ENCODE data around the gene P2RY2. TPM values are rescaled to one million over a fixed set of nuclear protein-coding genes. Genes with fewer than 3 reads are reported as not detected.

P2RY2 gene
- polyA plus RNA-seq, 1 donor from 2014 or later, result not detected

GRCh38 chr11:73245461-73245860, 27.4 kb downstream of the P2RY2 start:
- no peaks in the 10 kb centered on the region for H3K9me2 ChIP-seq (ENCODE audit: insufficient read depth, low read length)
- no peaks in the 10 kb centered on the region for H3F3A ChIP-seq (ENCODE audit: insufficient read depth, low read length, poor library complexity, severe bottlenecking)
- H2AFZ ChIP-seq (ENCODE audit: low read depth, low read length), result no peak overlapping the region
- no peak overlapping the region for H3K4me3 ChIP-seq (ENCODE audit: low read length)
- H3K79me2 ChIP-seq (replicated peaks; ENCODE audit: insufficient read depth, low read length), result no peaks in the 10 kb centered on the region
- H3K36me3 ChIP-seq (ENCODE audit: insufficient read depth, low read length), result no peaks in the 10 kb centered on the region
- no peak for TF ChIP-seq TAF1 (IDR thresholded peaks at IDR 0.05; ENCODE audit: low read depth)
- TF ChIP-seq REST (IDR thresholded peaks at IDR 0.05; ENCODE audit: borderline replicate concordance), result no peak
- no peak for TF ChIP-seq RAD21 (conservative IDR thresholded peaks at IDR 0.05)
- TF ChIP-seq, protein P1, sequence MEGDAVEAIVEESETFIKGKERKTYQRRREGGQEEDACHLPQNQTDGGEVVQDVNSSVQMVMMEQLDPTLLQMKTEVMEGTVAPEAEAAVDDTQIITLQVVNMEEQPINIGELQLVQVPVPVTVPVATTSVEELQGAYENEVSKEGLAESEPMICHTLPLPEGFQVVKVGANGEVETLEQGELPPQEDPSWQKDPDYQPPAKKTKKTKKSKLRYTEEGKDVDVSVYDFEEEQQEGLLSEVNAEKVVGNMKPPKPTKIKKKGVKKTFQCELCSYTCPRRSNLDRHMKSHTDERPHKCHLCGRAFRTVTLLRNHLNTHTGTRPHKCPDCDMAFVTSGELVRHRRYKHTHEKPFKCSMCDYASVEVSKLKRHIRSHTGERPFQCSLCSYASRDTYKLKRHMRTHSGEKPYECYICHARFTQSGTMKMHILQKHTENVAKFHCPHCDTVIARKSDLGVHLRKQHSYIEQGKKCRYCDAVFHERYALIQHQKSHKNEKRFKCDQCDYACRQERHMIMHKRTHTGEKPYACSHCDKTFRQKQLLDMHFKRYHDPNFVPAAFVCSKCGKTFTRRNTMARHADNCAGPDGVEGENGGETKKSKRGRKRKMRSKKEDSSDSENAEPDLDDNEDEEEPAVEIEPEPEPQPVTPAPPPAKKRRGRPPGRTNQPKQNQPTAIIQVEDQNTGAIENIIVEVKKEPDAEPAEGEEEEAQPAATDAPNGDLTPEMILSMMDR (IDR thresholded peaks at IDR 0.05; ENCODE audit: poor library complexity, severe bottlenecking), result no peak
- no peak for TF ChIP-seq SMC3 (conservative IDR thresholded peaks at IDR 0.05; ENCODE audit: poor library complexity)
- no peak for TF ChIP-seq EP300 (conservative IDR thresholded peaks at IDR 0.05; ENCODE audit: poor library complexity, severe bottlenecking)
- TF ChIP-seq EZH2 (IDR thresholded peaks at IDR 0.05; ENCODE audit: borderline replicate concordance, insufficient read depth, low read length, poor library complexity, severe bottlenecking), result no peak
- TF ChIP-seq MXI1 (conservative IDR thresholded peaks at IDR 0.05; ENCODE audit: poor library complexity, severe bottlenecking), result no peak
- TF ChIP-seq POLR2AphosphoS5 (IDR thresholded peaks at IDR 0.05), result no peak
- H3K4me2 ChIP-seq (ENCODE audit: low read length), result no peak overlapping the region
- H4K20me1 ChIP-seq (ENCODE audit: insufficient read depth), result no peaks in the 10 kb centered on the region
- H3K9ac ChIP-seq (ENCODE audit: low read length), result no peak overlapping the region
- H3K27ac ChIP-seq (ENCODE audit: low read length), result no peak overlapping the region
- H3K27me3 ChIP-seq (ENCODE audit: insufficient read depth, low read depth, low read length), result no peaks in the 10 kb centered on the region
- H3K9me3 ChIP-seq (ENCODE audit: low read length), result no peaks in the 10 kb centered on the region

GRCh38 chr11:73246303-73246702, 28.2 kb downstream of the P2RY2 start:
- Histone ChIP-seq H3K27ac (ENCODE audit: low read length) (no peak overlapping the region), H3K27me3 (ENCODE audit: insufficient read depth, low read depth, low read length) (no peaks in the 10 kb centered on the region), H3K9me2 (ENCODE audit: insufficient read depth, low read length) (no peaks in the 10 kb centered on the region), H3K79me2 (replicated peaks; ENCODE audit: insufficient read depth, low read length) (no peaks in the 10 kb centered on the region), H3K9ac (ENCODE audit: low read length) (no peak overlapping the region), H3K4me2 (ENCODE audit: low read length) (no peak overlapping the region), H2AFZ (ENCODE audit: low read depth, low read length) (no peak overlapping the region), H4K20me1 (ENCODE audit: insufficient read depth) (no peaks in the 10 kb centered on the region), H3K4me3 (ENCODE audit: low read length) (no peak overlapping the region), H3K36me3 (ENCODE audit: insufficient read depth, low read length) (no peaks in the 10 kb centered on the region), H3K9me3 (ENCODE audit: low read length) (no peaks in the 10 kb centered on the region), H3F3A (ENCODE audit: insufficient read depth, low read length, poor library complexity, severe bottlenecking) (no peaks in the 10 kb centered on the region)
- TF ChIP-seq, protein P1 (IDR thresholded peaks at IDR 0.05; ENCODE audit: poor library complexity, severe bottlenecking), result no peak
- TF ChIP-seq EZH2 (IDR thresholded peaks at IDR 0.05; ENCODE audit: borderline replicate concordance, insufficient read depth, low read length, poor library complexity, severe bottlenecking) (no peak), SMC3 (conservative IDR thresholded peaks at IDR 0.05; ENCODE audit: poor library complexity) (no peak), POLR2AphosphoS5 (IDR thresholded peaks at IDR 0.05) (no peak), MXI1 (conservative IDR thresholded peaks at IDR 0.05; ENCODE audit: poor library complexity, severe bottlenecking) (no peak), RAD21 (conservative IDR thresholded peaks at IDR 0.05) (no peak), TAF1 (IDR thresholded peaks at IDR 0.05; ENCODE audit: low read depth) (no peak), REST (IDR thresholded peaks at IDR 0.05; ENCODE audit: borderline replicate concordance) (no peak), EP300 (conservative IDR thresholded peaks at IDR 0.05; ENCODE audit: poor library complexity, severe bottlenecking) (no peak)
